GM19324 (cell line): Measurements from ENCODE around the gene DAPK2.
"Not testable (repeated sequence)": the region's sequence is repeated elsewhere in the genome, so short reads cannot be mapped to it uniquely, and the experiment has no call there.

ENCODE experiments used
- ATAC-seq: cut with Tn5 transposase; IDR thresholded peaks from one replicate; pipeline ENCODE4 v1.9.1; 2021; ENCODE audit warnings: mild to moderate bottlenecking, moderate library complexity; ENCODE audit not compliant: unreplicated experiment, low FRiP score

Gene DAPK2

GRCh38 chr15:64058279-64058678 is 12.0 kb upstream of the DAPK2 start:
- no peak for ATAC-seq

GRCh38 chr15:64053674-64054073 is 7.4 kb upstream of the DAPK2 start:
- ATAC-seq = not testable (repeated sequence)

GRCh38 chr15:64052925-64053491 is 6.7 kb upstream of the DAPK2 start:
- no peak for ATAC-seq

- ATAC-seq = no peak
Observed at GRCh38 chr15:64051407-64052259, 5.3 kb upstream of the DAPK2 start.

- no peak for ATAC-seq
Observed at GRCh38 chr15:64051093-64051402, 4.8 kb upstream of the DAPK2 start.

GRCh38 chr15:64050281-64051092 is 4.2 kb upstream of the DAPK2 start:
- ATAC-seq = no peak

- ATAC-seq = no peak
Observed at GRCh38 chr15:64048781-64049460, 2.6 kb upstream of the DAPK2 start.

- peak; percentile 30 for ATAC-seq
Observed at GRCh38 chr15:64045774-64046420, 388 bp downstream of the DAPK2 start.

- ATAC-seq = no peak
Observed at GRCh38 chr15:64045101-64045435, 1.2 kb downstream of the DAPK2 start.

- ATAC-seq = peak; percentile 55
Observed at GRCh38 chr15:64044300-64045100, 1.8 kb downstream of the DAPK2 start.

GRCh38 chr15:64038878-64039610 is 7.2 kb downstream of the DAPK2 start:
- ATAC-seq = no peak

GRCh38 chr15:64037966-64038365 is 8.3 kb downstream of the DAPK2 start:
- ATAC-seq = no peak

GRCh38 chr15:64037116-64037515 is 9.2 kb downstream of the DAPK2 start:
- no peak for ATAC-seq

GRCh38 chr15:64035525-64035924 is 10.8 kb downstream of the DAPK2 start:
- no peak for ATAC-seq

GRCh38 chr15:64034519-64034918 is 11.8 kb downstream of the DAPK2 start:
- ATAC-seq = no peak

GRCh38 chr15:64032329-64032728 is 14.0 kb downstream of the DAPK2 start:
- ATAC-seq = no peak

GRCh38 chr15:64030123-64030522 is 16.2 kb downstream of the DAPK2 start:
- no peak for ATAC-seq

GRCh38 chr15:64029633-64030032 is 16.7 kb downstream of the DAPK2 start:
- ATAC-seq = no peak

- ATAC-seq = no peak
Observed at GRCh38 chr15:64029110-64029509, 17.2 kb downstream of the DAPK2 start.
